Measurements from ENCODE around the gene GALNT3.

Gene GALNT3

DNA sequence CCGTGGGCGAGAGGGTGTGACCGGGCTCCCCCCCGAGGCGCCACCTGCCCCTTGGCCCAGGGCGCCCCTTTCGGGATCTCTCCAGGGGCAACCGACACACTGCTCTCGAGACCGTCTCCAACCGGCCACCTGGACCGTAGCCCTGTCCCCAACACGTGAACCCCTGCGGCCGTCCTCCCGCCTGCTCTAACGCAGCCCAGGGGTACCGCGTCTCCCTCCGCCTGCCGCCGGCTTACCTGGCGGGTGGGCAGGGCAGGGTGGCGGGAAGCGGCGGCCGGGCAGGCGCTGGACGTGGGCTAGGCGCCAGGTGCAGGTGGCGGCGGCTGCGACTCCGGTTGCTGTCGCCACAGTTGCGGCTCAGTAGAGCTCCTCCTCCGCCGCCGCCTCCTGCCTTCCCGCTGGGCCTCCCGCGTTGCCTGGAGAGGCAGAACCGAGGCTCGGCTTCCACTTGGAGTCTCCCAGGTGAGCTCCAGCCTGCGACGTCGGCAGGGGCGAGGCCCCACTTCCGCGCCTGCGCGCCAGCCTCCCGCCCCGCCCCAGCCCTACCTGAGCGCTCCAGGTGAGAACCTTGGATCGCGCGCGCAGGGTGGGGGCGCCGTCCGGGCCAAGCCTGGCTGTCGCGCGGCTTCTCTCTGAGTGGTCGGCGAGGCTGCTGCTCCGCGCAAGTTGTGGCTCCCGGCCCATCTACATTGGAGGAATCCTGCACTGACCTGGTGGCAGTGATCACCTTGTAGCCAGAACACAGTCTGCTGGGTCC, at the start of gene GALNT3:
GALNT3 (minus strand) TSS at position 469 of the 757 bp plus-strand sequence. CDS start 23,547 bp downstream, outside the sequence.
- DNase-seq: no peak

GRCh38 chr2:165843351-165843750, 49.3 kb upstream of the GALNT3 start:
- DNase-seq: peak in 1 of 2 experiments; percentile 84

DNA sequence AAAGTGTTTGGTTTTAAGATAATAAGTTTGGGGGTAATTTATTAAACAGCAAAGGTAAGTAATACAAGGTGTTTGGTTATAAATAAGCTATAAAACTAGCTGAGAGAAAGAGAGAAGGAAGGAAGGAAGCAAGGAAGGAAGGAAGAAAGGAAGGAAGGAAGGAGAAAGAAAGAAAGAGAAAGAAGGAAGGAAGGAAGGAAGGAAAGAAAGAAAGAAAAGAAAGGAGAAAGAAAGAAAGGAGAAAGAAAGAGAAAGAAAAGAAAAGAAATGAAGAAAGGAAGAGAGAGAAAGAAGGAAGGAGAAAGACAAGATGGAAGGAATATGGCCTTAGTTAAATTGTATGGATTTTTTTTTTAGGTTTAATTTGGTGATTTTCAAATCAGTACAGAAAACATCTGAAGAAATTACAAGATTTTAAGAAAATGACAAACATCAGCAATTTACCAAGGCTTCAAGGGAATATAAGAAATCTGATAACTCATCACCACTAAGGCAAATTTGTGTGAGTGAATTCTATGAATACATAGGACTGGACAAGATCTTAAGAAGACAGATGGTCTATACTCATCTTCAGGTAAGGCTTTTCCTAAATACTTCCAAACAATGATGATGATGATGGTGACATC, 46.4 kb upstream of the GALNT3 start:
- DNase-seq: no peak

DNA sequence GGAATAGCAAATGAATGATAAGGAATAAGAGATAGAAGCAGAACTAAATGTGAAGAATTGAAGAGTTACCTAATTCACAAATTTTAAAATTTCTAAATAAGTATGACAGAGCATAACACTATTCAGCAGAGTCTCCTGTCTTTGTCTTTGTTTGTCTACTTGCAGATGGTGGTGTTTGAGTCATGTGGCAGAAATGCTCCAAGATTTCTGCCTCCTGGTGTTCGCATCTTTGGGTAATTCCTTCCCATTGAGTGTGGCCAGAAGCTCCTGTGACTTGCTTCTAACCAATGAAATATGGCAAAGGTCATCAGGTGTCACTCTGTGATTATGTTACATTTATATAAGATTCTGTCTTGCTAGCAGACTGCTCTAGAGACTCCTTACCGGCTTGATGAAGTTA, 45.6 kb upstream of the GALNT3 start:
- no peak for DNase-seq

DNA sequence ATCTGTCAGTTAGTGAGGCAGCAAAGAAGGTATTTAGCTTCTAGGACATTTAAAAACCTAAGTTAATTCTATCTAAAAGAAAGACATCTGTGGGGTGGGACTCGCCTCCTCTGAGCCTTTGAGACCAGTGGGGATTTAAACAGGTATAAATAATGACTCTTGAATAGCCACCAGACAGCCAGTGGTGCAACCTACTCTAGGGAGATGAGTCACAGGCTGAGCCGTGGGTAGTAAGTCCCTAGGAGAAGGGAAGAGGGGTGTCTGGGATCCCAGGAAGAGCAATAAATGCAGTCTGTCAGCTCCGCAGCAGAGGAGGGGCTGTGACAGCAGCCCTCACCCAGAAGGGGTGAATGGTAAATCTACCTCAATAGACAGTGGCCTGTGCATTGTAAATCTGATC, 43.1 kb upstream of the GALNT3 start:
- no peak for DNase-seq

- DNase-seq: no peak
These were observed 41.3 kb upstream of the GALNT3 start for GRCh38 chr2:165835363-165835762.

GRCh38 chr2:165833156-165833555, 39.1 kb upstream of the GALNT3 start:
- DNase-seq: no peak

DNA sequence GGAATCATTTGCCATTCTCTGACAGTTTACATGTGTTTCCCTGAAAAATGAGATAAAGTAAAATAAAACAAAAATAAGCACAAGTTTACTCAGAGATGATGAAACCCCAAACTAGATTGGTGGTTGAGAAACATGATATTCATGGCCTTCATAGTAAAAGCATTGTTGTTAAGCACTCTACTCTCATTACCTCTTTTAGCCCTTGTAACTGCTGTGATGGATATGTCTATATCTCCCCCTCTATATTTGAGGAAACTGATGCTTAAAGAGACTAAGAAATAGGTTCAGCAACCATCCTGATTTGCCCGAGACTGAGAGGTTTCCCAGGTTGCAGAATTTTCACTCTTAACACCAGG, 33.9 kb upstream of the GALNT3 start:
- DNase-seq: no peak

DNA sequence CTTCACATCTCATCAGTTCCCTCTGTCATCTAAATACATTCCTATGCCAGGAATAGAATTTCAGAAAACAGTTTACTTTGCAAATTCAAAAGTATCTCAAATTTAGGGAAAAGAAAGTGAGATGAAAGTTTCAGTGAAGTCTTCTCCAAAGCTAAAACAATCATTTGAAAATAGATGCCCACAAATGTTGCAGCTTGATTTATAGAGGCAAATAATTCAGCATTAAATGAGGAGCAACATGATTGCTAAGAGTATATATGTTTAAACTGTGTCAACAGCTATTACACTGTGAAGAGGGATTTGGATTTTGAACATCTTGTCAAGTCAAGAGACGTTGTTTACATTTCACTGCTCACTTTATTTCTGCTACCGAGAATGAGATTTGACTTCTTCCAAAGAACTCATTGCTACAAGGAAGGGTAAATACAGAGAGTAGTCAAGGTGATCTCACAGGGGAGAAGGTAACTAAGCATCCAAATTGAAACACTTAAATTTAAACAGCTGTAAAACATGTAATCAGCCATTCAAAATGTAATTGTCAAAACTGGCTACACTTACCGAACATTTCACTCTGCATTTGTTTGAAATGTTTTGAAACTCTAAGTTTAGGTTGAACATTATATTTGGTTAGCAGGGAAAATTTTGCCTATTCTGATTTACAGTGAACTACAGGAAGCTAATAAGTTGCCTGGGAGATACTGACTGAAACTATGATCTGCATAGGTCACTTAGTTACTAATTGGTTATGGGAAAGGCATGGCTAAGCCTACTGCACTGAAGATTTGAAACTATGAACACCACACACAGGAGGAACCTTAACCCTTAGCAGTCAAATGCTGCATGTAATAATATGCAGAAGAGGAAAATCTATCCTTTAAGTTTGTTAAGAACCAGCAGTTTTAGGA, 33.2 kb upstream of the GALNT3 start:
- DNase-seq: no peak

- DNase-seq: no peak
These were observed 31.0 kb upstream of the GALNT3 start for GRCh38 chr2:165825041-165825440.

GRCh38 chr2:165820296-165820695, 26.2 kb upstream of the GALNT3 start:
- DNase-seq: no peak

DNA sequence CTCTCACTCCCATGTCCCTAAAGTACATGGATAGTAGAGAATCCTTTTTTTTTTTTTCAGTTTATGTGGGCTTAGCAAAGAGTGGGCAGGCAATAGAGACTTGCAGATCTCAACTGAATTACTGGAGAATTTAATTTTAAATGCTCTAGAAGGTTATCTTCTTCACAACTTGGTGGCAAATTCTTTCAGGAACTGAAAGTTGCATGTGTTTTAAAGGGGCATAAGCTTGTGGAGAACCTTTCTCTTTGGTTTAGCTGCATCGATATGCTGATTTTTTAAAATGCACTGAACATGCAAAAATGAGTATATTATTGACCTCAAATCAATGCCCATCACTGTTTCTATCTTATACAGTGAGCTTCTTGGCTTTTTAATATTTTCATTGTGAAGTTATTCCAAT, 24.9 kb upstream of the GALNT3 start:
- DNase-seq: no peak

DNA sequence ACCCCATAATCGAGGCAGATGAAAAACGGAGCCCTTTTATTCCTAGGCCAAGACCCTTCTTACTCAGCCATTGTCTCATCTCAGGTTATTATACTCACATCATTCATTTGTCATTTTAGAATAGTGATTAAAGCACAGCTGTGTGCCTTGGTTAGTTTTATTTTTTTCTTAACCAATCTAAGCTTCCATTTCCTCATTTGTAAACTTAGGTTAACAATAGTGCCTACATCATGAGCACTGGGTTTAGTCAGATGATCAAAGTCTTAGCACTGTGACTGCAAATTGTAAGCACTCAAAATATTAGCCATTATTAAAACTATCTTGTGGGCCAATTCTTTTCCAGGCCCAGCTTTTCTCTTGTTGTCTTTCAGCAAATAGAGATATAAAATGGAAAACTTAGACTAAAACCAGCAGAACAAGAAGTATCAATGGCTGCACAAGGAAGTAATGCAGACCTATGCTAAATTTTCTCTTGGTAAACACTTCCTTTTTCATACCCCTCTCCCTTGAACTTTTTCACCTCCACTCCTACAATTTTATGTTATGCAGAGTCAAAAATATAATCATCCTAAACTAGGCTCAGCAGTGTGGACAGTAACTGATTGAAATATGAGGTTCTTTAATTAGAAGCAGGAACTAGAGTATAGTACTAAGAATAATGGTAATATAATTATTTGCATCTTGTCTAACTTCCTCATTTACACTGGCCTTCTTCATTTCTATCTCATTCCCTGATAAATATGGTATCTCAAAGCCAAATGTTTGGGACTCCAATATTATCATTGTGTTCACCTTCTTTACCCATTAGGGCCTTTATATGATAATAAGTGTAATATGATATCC, 21.5 kb upstream of the GALNT3 start:
- DNase-seq: no peak

- DNase-seq: no peak
These were observed 20.4 kb upstream of the GALNT3 start for GRCh38 chr2:165814473-165814872.

- DNase-seq: no peak
These were observed 17.7 kb upstream of the GALNT3 start for GRCh38 chr2:165811592-165812370.

- no peak for DNase-seq
These were observed 16.4 kb upstream of the GALNT3 start for GRCh38 chr2:165810418-165810817.

DNA sequence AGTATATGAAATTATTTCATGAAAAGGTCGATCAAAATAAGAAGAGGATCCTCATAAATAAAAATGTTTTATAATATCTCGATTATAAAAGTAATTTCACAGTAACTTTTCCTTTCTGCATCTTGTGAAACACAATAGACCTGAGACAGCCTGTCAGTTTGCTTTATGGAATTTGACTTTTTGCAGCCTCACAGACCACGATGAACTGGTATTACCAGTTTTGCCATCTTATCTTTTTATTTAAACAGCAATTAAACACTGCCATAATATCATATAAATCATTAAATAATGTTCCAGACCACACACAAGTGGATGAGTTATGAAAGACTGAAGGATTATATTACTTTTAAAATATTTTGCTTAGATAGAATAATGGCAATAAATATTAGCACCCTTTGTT, 10.7 kb upstream of the GALNT3 start:
- DNase-seq: no peak

DNA sequence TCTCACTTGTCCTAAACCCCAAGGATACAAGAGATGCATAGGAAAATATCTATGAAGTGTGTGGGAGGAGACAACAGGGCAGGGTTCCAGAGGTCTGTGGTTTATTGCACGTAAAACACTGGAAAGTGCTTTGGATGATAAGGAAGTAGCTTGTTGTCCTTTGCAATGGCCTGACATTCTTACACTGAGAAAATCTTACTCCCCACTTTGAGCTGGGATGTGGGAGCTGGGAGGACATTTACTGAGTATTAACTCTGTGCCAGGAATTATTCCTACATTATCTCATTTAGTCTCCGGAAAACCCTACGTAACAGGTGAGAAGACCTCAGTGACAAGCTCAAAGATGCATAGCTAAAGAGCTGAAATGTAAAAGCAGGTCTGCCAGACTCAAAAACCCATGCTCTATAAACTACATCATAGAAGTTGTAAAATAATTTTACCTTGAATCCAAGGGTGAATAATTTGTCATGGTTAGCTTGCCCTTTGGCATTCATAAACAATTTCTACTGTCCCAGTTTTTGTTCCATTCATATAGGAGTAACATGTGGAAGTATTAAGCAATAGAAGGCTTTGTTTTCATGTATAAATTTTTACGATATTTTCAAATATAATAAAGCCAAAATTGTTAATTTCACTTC, 9.2 kb upstream of the GALNT3 start:
- DNase-seq: no peak

GRCh38 chr2:165801176-165801575, 7.1 kb upstream of the GALNT3 start:
- no peak for DNase-seq

DNA sequence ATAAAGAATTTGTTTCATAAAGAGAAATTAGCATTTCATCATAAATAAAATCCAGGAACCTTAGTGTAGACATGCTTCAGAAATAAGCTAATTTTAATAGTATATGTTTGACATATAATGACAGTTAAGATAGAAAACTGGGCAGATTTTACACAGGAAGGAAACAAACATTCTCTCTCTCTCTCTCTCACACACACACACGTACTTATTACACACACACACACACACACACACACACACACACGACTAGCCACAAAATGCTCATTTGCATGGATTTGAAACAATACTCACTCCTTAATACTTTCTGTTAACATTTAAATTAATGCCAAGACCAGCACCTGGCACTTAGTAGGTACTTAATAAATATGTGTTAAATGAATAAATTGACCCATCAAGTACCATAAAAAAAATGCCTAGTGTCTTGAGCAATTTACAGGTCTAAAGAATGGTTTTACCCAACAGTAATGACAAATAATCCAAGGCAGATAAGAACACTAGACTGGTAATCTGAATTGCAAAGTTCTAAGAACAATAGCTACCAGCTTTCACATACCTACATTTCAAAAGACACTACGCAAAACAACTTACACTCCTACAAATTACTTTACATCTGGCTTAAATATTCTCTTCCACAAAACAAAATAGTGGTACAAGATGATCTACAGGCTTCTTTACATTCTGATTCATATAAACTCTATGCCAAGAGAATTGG, 2.9 kb upstream of the GALNT3 start:
- DNase-seq: no peak

DNA sequence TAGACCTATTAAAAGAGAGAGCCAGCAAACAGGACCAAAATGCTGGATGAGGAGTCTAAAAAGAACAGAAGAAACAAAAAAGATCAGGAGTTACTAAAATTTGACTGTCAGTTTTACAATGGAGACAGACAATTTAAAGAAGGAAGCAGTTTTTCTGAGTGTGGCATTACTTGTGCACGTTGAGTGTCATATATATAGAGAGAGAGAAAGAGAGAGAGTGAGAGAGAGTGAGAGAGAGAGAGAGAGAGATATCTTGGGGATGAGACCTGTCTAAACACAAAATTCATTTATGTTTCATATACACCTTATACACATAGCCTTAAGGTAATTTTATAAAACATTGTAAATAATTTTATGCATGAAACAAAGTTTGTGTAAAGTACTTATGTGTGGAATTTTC, 2.1 kb upstream of the GALNT3 start:
- no peak for DNase-seq
